T-helper 1 cell (primary cell): ENCODE measurements around the gene SPINK1.
"Not testable (repeated sequence)": the region's sequence is repeated elsewhere in the genome, so short reads cannot be mapped to it uniquely, and the experiment has no call there.

ENCODE experiments used
- DNase-seq, 5 donors: peaks; one replicate each; pipeline ENCODE4 v3.0.0-alpha.2; 2012 to 2020

Gene SPINK1

GRCh38 chr5:147854331-147854730, 22.9 kb upstream of the SPINK1 start:
- no peak for DNase-seq

GRCh38 chr5:147853372-147853987, 22.0 kb upstream of the SPINK1 start:
- DNase-seq = no peak

GRCh38 chr5:147852365-147852764, 20.9 kb upstream of the SPINK1 start:
- no peak for DNase-seq

GRCh38 chr5:147851578-147851977, 20.1 kb upstream of the SPINK1 start:
- no peak for DNase-seq

- DNase-seq = no peak
Observed at GRCh38 chr5:147849226-147849625, 17.8 kb upstream of the SPINK1 start.

GRCh38 chr5:147845618-147846017, 14.1 kb upstream of the SPINK1 start:
- DNase-seq = no peak

GRCh38 chr5:147844846-147845245, 13.4 kb upstream of the SPINK1 start:
- DNase-seq = no peak

GRCh38 chr5:147842869-147843268, 11.4 kb upstream of the SPINK1 start:
- DNase-seq = no peak

GRCh38 chr5:147836439-147836838, 5.0 kb upstream of the SPINK1 start:
- DNase-seq = no peak

GRCh38 chr5:147835386-147835798, 3.9 kb upstream of the SPINK1 start:
- DNase-seq = no peak

GRCh38 chr5:147832541-147832940, 1.1 kb upstream of the SPINK1 start:
- no peak for DNase-seq

- no peak for DNase-seq
Observed at GRCh38 chr5:147830035-147830434, 1.4 kb downstream of the SPINK1 start.

- DNase-seq = not testable (repeated sequence)
Observed at GRCh38 chr5:147827017-147827416, 4.5 kb downstream of the SPINK1 start.

GRCh38 chr5:147826361-147826760, 5.1 kb downstream of the SPINK1 start:
- no peak for DNase-seq

GRCh38 chr5:147822686-147823491, 8.6 kb downstream of the SPINK1 start:
- peak in 2 of 5 donors; percentile 12 to 17 for DNase-seq

GRCh38 chr5:147822222-147822621, 9.2 kb downstream of the SPINK1 start:
- DNase-seq = not testable (repeated sequence)

- DNase-seq = no peak
Observed at GRCh38 chr5:147821766-147822165, 9.7 kb downstream of the SPINK1 start.

- DNase-seq = no peak
Observed at GRCh38 chr5:147819261-147819770, 12.2 kb downstream of the SPINK1 start.

- DNase-seq = no peak
Observed at GRCh38 chr5:147818290-147818689, 13.2 kb downstream of the SPINK1 start.

- DNase-seq = no peak
Observed at GRCh38 chr5:147813696-147814095, 17.8 kb downstream of the SPINK1 start.

GRCh38 chr5:147809830-147810666, 21.4 kb downstream of the SPINK1 start:
- no peak for DNase-seq

- no peak for DNase-seq
Observed at GRCh38 chr5:147805030-147805454, 26.4 kb downstream of the SPINK1 start.

- no peak for DNase-seq
Observed at GRCh38 chr5:147804334-147804733, 27.1 kb downstream of the SPINK1 start.
